ENCODE results near the gene PLXND1.
A peak's percentile ranks its signal among the peaks of the same experiment; 100 is the strongest.

PLXND1 gene

GRCh38 chr3:129539206-129539605 lies 67.3 kb downstream of the PLXND1 start:
- FAIRE-seq (no peak), DNase-seq (ENCODE audit: extremely low spot score, insufficient read length, low read depth) (no peak)

GRCh38 chr3:129536804-129537203 lies 69.7 kb downstream of the PLXND1 start:
- FAIRE-seq: no peak
- DNase-seq (ENCODE audit: extremely low spot score, insufficient read length, low read depth): no peak

- no peak for DNase-seq (ENCODE audit: extremely low spot score, insufficient read length, low read depth)
- no peak for FAIRE-seq
These were observed 70.2 kb downstream of the PLXND1 start for GRCh38 chr3:129536374-129536667.

DNA sequence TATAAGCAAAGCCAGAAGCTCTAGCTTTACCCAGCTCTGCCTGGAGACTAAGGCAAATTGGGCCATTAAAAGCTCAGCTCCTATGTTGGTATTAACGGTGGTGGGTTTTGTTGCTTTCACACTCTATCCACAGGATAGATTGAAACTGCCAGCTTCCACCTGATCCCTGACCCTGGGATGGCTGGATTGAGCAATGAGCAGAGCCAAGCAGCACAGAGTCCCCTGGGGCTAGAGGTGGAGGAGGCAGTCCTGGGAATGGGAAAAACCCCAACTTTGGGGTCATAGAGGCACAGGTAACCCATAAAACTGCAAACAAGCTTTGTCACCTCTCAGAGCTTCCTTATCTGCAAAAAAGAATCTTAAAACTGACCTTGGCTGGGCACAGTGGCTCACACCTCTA lies 71.4 kb downstream of the PLXND1 start:
- DNase-seq (ENCODE audit: extremely low spot score, insufficient read length, low read depth) (no peak), FAIRE-seq (no peak)

DNA sequence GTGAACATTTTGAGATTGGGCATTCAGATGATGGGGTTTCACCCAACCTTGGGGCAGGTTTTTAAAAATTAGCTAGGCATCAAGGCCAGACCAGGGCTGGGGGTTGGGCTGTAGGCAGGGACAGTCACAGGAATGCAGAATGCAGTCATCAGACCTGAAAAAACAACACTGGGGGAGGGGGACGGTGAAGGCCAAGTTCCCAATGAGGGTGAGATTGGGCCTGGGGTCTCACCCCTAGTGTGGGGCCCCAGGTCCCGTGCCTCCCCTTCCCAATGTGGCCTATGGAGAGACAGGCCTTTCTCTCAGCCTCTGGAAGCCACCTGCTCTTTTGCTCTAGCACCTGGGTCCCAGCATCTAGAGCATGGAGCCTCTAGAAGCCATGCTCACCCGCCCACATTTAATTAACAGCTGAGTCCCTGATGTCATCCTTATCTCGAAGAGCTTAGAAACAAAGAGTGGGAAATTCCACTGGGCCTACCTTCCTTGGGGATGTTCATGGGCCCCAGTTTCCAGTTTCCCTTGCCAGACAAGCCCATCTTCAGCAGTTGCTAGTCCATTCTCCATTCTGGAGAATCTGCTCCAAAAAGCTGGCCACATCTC lies 71.9 kb downstream of the PLXND1 start:
- DNase-seq (ENCODE audit: extremely low spot score, insufficient read length, low read depth) (no peak), FAIRE-seq (no peak)

GRCh38 chr3:129533406-129533805 lies 73.1 kb downstream of the PLXND1 start:
- FAIRE-seq (no peak), DNase-seq (ENCODE audit: extremely low spot score, insufficient read length, low read depth) (no peak)

GRCh38 chr3:129532261-129532660 lies 74.2 kb downstream of the PLXND1 start:
- DNase-seq (ENCODE audit: extremely low spot score, insufficient read length, low read depth): no peak
- FAIRE-seq: no peak

DNA sequence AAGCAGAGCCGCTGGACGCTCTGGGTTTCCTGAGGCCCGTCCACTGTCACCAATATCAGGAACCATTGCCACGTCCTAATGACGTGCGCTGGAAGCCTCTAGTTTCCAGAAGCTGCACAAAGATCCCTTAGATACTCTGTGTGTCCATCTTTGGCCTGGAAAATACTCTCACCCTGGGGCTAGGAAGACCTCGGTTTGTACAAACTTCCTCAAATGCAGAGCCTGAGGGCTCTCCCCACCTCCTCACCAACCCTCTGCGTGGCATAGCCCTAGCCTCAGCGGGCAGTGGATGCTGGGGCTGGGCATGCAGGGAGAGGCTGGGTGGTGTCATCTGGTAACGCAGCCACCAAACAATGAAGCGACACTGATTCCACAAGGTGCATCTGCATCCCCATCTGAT lies 74.8 kb downstream of the PLXND1 start:
- FAIRE-seq (no peak), DNase-seq (ENCODE audit: extremely low spot score, insufficient read length, low read depth) (no peak)

- FAIRE-seq (no peak), DNase-seq (ENCODE audit: extremely low spot score, insufficient read length, low read depth) (no peak)
These were observed 75.7 kb downstream of the PLXND1 start for GRCh38 chr3:129530821-129531220.

- FAIRE-seq: no peak
- DNase-seq (ENCODE audit: extremely low spot score, insufficient read length, low read depth): no peak
These were observed 76.2 kb downstream of the PLXND1 start for GRCh38 chr3:129530251-129530791.

DNA sequence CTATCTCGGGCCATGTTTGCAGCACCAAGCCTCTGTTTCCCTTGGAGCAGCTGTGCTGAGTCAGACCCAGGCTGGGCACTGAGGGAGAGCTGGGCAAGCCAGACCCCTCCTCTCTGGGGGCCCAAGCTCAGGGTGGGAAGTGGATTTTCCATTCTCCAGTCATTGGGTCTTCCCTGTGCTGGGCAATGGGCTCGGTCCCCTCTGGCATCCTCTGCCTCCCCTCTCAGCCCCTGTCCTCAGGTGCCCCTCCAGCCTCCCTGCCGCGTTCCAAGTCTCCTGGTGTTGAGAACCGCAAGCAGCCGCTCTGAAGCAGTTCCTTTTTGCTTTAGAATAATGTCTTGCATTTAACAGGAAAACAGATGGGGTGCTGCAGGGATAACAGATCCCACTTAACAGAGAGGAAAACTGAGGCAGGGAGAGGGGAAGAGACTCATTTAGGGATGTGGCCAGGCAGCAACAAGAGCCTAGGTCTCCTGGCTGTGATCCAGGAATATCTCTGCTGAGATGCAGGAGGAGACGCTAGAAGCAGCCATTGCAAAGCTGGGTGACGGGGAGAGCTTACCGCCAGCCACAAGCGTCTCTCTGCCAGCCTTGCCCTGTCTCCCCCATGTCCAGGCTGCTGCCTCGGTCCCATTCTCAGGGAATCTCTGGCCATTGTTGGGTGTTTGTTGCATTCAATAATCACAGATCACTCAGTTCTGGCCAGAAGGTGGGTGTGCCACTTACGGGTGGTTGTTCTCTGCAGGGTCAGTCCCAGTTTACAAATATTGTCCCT lies 76.9 kb downstream of the PLXND1 start:
- no peak for DNase-seq (ENCODE audit: extremely low spot score, insufficient read length, low read depth)
- FAIRE-seq: no peak

DNA sequence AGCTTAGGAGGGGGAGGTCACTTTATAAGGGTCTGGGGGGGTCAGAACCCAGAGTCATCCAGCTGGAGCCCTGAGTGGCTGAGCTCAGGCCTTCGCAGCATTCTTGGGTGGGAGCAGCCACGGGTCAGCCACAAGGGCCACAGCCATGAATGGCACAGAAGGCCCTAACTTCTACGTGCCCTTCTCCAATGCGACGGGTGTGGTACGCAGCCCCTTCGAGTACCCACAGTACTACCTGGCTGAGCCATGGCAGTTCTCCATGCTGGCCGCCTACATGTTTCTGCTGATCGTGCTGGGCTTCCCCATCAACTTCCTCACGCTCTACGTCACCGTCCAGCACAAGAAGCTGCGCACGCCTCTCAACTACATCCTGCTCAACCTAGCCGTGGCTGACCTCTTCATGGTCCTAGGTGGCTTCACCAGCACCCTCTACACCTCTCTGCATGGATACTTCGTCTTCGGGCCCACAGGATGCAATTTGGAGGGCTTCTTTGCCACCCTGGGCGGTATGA lies 77.8 kb downstream of the PLXND1 start, which contains the start of gene RHO:
RHO (plus strand) TSS at position 51 of the 512 bp plus-strand sequence; CDS start at position 146, 95 bp downstream.
- DNase-seq (ENCODE audit: extremely low spot score, insufficient read length, low read depth): no peak

GRCh38 chr3:129527262-129527661 lies 79.2 kb downstream of the PLXND1 start:
- DNase-seq (ENCODE audit: extremely low spot score, insufficient read length, low read depth) (no peak), FAIRE-seq (no peak)

More for the DNA sequence above, 77.8 kb downstream of the PLXND1 start, which contains the start of gene RHO:
- no peak for FAIRE-seq

DNA sequence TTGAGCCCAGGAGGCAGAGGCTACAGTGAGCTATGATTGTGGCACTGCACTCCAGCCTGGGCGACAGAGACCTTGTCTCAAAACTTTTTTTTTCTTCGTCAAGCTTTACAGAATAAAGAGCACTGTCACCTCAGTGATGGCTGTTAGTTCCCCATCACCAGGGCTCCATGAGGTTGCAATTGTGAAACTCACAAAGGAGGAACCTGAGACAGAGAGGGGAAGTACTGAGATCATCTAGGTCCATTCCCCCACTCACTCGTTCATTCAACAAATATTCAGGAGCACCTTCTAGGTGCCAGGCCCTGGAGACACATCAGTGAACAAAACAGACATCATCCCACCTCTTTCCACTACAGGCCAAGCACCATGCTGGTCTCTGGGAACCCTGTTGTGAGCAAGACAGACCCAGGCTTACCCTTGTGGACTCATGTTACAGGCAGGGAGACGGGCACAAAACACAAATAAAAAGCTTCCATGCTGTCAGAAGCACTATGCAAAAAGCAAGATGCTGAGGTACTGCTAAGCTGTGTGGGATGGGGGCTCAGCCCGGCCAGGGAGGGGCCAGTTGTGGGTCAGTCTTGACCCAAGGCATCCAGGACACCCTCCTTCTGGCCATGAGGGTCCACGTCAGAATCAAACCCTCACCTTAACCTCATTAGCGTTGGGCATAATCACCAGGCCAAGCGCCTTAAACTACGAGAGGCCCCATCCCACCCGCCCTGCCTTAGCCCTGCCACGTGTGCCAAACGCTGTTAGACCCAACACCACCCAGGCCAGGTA lies 80.2 kb downstream of the PLXND1 start:
- DNase-seq (ENCODE audit: extremely low spot score, insufficient read length, low read depth) (peak; percentile 45), FAIRE-seq (peak; percentile 92)

- DNase-seq (ENCODE audit: extremely low spot score, insufficient read length, low read depth) (no peak), FAIRE-seq (no peak)
These were observed 81.0 kb downstream of the PLXND1 start for GRCh38 chr3:129525341-129525968.

DNA sequence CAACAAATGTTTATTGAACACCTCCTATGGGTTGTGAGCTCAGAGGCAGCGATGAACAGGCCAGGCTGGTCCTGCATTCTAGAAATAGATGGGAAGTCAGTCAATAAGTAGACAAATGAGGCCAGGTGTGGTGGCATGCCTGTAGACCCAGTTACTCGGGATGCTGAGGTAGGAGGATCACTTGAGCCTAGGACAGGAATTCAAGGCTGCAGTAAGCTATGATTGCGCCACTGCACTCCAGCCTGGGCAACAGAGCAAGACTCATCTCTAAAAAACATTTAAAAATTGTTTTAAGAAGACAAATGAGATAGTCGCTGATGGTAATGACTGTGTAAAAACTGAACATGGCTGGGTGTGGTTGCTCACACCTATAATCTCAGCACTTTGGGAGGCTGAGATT lies 82.4 kb downstream of the PLXND1 start:
- FAIRE-seq (no peak), DNase-seq (ENCODE audit: extremely low spot score, insufficient read length, low read depth) (no peak)

- DNase-seq (ENCODE audit: extremely low spot score, insufficient read length, low read depth): no peak
These were observed 83.5 kb downstream of the PLXND1 start for GRCh38 chr3:129522953-129523352.

GRCh38 chr3:129521611-129522010 lies 84.9 kb downstream of the PLXND1 start:
- no peak for FAIRE-seq
- DNase-seq (ENCODE audit: extremely low spot score, insufficient read length, low read depth): no peak

More at GRCh38 chr3:129522953-129523352, 83.5 kb downstream of the PLXND1 start:
- FAIRE-seq: no peak

DNA sequence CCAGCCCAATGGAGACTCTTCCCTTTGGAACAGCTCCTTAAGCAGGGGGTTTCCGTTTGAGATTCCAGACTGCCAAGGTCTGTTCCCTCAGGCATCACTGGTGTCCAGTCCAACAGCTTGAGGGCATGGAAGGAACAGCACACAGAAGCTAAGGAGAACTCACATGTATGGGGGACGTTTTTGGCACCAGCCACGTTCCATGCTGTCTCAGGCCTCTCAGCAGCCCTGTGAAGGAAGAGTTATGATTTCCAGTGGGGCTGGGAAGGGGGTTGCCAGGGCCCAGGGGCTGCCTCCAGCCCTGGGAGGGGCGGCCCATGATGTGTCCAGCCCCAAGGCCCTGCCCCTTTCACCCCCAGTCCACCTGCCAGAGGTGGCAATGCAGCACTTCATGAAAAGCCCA lies 85.5 kb downstream of the PLXND1 start:
- FAIRE-seq: no peak
- DNase-seq (ENCODE audit: extremely low spot score, insufficient read length, low read depth): no peak
